ENCODE results near the gene YPEL3. TPM values are rescaled to one million over a fixed set of nuclear protein-coding genes. Genes with fewer than 3 reads are reported as not detected.

The YPEL3 gene
- polyA plus RNA-seq, 1 donor from 2014 or later: 362 TPM

GRCh38 chr16:30088832-30089624 is 7.0 kb downstream of the YPEL3 start:
- H3K27me3 Mint-ChIP-seq: no peaks in the 10 kb centered on the region
- peak overlapping the region in 3 of 4 donors; percentile 27 to 63 (median 49) for H3K4me3 Mint-ChIP-seq
- H3K36me3 Mint-ChIP-seq: no peaks in the 10 kb centered on the region
- H3K27ac Mint-ChIP-seq: peak overlapping the region; percentile 55 to 87 (median 58)
- H3K9me3 Mint-ChIP-seq: no peaks in the 10 kb centered on the region
- peaks cover 13 to 30% (median 23%) of the 10 kb centered on the region in 3 donors for H3K4me1 Mint-ChIP-seq

GRCh38 chr16:30088237-30088831 is 7.7 kb downstream of the YPEL3 start:
- Mint-ChIP-seq H3K27me3 (no peaks in the 10 kb centered on the region), H3K27ac (peak overlapping the region in 2 of 3 donors; percentile 42 to 58), H3K4me1 (peaks cover 13 to 28% (median 23%) of the 10 kb centered on the region in 3 donors), H3K36me3 (no peaks in the 10 kb centered on the region), H3K9me3 (no peaks in the 10 kb centered on the region), H3K4me3 (peak overlapping the region in 2 of 4 donors; percentile 39 to 49)

GRCh38 chr16:30087181-30087898 is 8.7 kb downstream of the YPEL3 start:
- Mint-ChIP-seq H3K27me3 (no peaks in the 10 kb centered on the region), H3K27ac (peak overlapping the region; percentile 35 to 80 (median 68)), H3K4me1 (peaks cover 6 to 23% (median 18%) of the 10 kb centered on the region in 3 donors), H3K9me3 (no peaks in the 10 kb centered on the region), H3K4me3 (peak overlapping the region in 1 of 4 donors; percentile 5), H3K36me3 (no peaks in the 10 kb centered on the region)

GRCh38 chr16:30086291-30087140 is 9.5 kb downstream of the YPEL3 start:
- H3K27ac Mint-ChIP-seq: peak overlapping the region; percentile 35 to 68 (median 67)
- H3K4me1 Mint-ChIP-seq: peaks cover under 1 to 21% (median 16%) of the 10 kb centered on the region in 3 donors
- no peaks in the 10 kb centered on the region for H3K36me3 Mint-ChIP-seq
- peak overlapping the region in 3 of 4 donors; percentile 5 to 72 (median 17) for H3K4me3 Mint-ChIP-seq
- no peaks in the 10 kb centered on the region for H3K9me3 Mint-ChIP-seq
- H3K27me3 Mint-ChIP-seq: no peaks in the 10 kb centered on the region

- Mint-ChIP-seq H3K9me3 (no peaks in the 10 kb centered on the region), H3K36me3 (no peaks in the 10 kb centered on the region), H3K4me1 (peaks cover 0 to 21% (median 16%) of the 10 kb centered on the region in 3 donors), H3K27ac (peak overlapping the region in 1 of 3 donors; percentile 35), H3K4me3 (no peak overlapping the region), H3K27me3 (no peaks in the 10 kb centered on the region)
Observed at GRCh38 chr16:30085820-30086219, 10.2 kb downstream of the YPEL3 start.

- Mint-ChIP-seq H3K27me3 (no peaks in the 10 kb centered on the region), H3K4me3 (no peak overlapping the region), H3K9me3 (no peaks in the 10 kb centered on the region), H3K4me1 (peaks cover 0 to 18% (median 16%) of the 10 kb centered on the region in 3 donors), H3K27ac (peak overlapping the region in 1 of 3 donors; percentile 67), H3K36me3 (no peaks in the 10 kb centered on the region)
Observed at GRCh38 chr16:30085247-30085646, 10.8 kb downstream of the YPEL3 start.

- Mint-ChIP-seq H3K36me3 (no peaks in the 10 kb centered on the region), H3K27me3 (no peaks in the 10 kb centered on the region), H3K4me3 (no peak overlapping the region), H3K9me3 (no peaks in the 10 kb centered on the region), H3K4me1 (peaks cover 0 to 13% (median 12%) of the 10 kb centered on the region in 3 donors), H3K27ac (no peak overlapping the region)
Observed at GRCh38 chr16:30084816-30085159, 11.2 kb downstream of the YPEL3 start.

GRCh38 chr16:30084096-30084815 is 11.8 kb downstream of the YPEL3 start:
- no peaks in the 10 kb centered on the region for H3K27me3 Mint-ChIP-seq
- peaks cover 0 to 13% (median 9%) of the 10 kb centered on the region in 3 donors for H3K4me1 Mint-ChIP-seq
- H3K9me3 Mint-ChIP-seq: no peaks in the 10 kb centered on the region
- no peaks in the 10 kb centered on the region for H3K36me3 Mint-ChIP-seq
- peak overlapping the region in 1 of 3 donors; percentile 61 for H3K27ac Mint-ChIP-seq
- peak overlapping the region in 1 of 4 donors; percentile 30 for H3K4me3 Mint-ChIP-seq

- peaks cover 0 to 17% (median 9%) of the 10 kb centered on the region in 3 donors for H3K4me1 Mint-ChIP-seq
- no peaks in the 10 kb centered on the region for H3K27me3 Mint-ChIP-seq
- peak overlapping the region in 1 of 3 donors; percentile 71 for H3K27ac Mint-ChIP-seq
- no peaks in the 10 kb centered on the region for H3K36me3 Mint-ChIP-seq
- H3K4me3 Mint-ChIP-seq: peak overlapping the region in 1 of 4 donors; percentile 30
- no peaks in the 10 kb centered on the region for H3K9me3 Mint-ChIP-seq
Observed at GRCh38 chr16:30083216-30084055, 12.6 kb downstream of the YPEL3 start.

GRCh38 chr16:30082545-30083090 is 13.4 kb downstream of the YPEL3 start:
- peak overlapping the region in 1 of 4 donors; percentile 68 for H3K4me3 Mint-ChIP-seq
- no peaks in the 10 kb centered on the region for H3K9me3 Mint-ChIP-seq
- no peaks in the 10 kb centered on the region for H3K36me3 Mint-ChIP-seq

GRCh38 chr16:30079480-30079879 is 16.5 kb downstream of the YPEL3 start:
- H3K27me3 Mint-ChIP-seq: no peaks in the 10 kb centered on the region
- H3K4me1 Mint-ChIP-seq: peaks cover 23 to 29% (median 29%) of the 10 kb centered on the region in 3 donors
- no peak overlapping the region for H3K27ac Mint-ChIP-seq
- H3K9me3 Mint-ChIP-seq: no peaks in the 10 kb centered on the region
- peak overlapping the region in 1 of 4 donors; percentile 40 for H3K4me3 Mint-ChIP-seq
- peaks cover 2% of the 10 kb centered on the region for H3K36me3 Mint-ChIP-seq

More at GRCh38 chr16:30082545-30083090, 13.4 kb downstream of the YPEL3 start:
- Mint-ChIP-seq H3K27ac (peak overlapping the region in 2 of 3 donors; percentile 27 to 71), H3K4me1 (peaks cover 4 to 22% (median 13%) of the 10 kb centered on the region in 3 donors), H3K27me3 (no peaks in the 10 kb centered on the region)

- Mint-ChIP-seq H3K4me3 (peak overlapping the region in 1 of 4 donors; percentile 97), H3K9me3 (no peaks in the 10 kb centered on the region), H3K27ac (peak overlapping the region in 1 of 3 donors; percentile 92), H3K4me1 (peaks cover 23 to 29% (median 29%) of the 10 kb centered on the region in 3 donors), H3K36me3 (peaks cover 2% of the 10 kb centered on the region), H3K27me3 (no peaks in the 10 kb centered on the region)
Observed at GRCh38 chr16:30078744-30079143, 17.3 kb downstream of the YPEL3 start.

- peak overlapping the region; percentile 21 to 97 (median 96) for H3K4me3 Mint-ChIP-seq
- H3K27me3 Mint-ChIP-seq: no peaks in the 10 kb centered on the region
- peaks cover 23 to 29% (median 27%) of the 10 kb centered on the region in 3 donors for H3K4me1 Mint-ChIP-seq
- no peaks in the 10 kb centered on the region for H3K9me3 Mint-ChIP-seq
- peaks cover 2% of the 10 kb centered on the region for H3K36me3 Mint-ChIP-seq
- H3K27ac Mint-ChIP-seq: peak overlapping the region in 2 of 3 donors; percentile 92 to 96
Observed at GRCh38 chr16:30077656-30078055, 18.4 kb downstream of the YPEL3 start.

Data from IgD-negative memory B cell (primary cell).